Bronchial epithelial cell (primary cell): ENCODE results near the gene CNTN3. TPM values are rescaled to one million over a fixed set of nuclear protein-coding genes. Genes with fewer than 3 reads are reported as not detected.
A peak's percentile ranks its signal among the peaks of the same experiment; 100 is the strongest.

Source experiments
- DNase-seq: peaks from one replicate; pipeline ENCODE4 v3.0.0-alpha.2; 2010; ENCODE audit warnings: low read depth
- FAIRE-seq: peaks from 2 replicates; lab custom pipeline; 2011; peaks lifted over from hg19 to GRCh38; lab: Jason Lieb, UNC
- H3K27me3 ChIP-seq: 2 replicates; pipeline ENCODE4 v1.5.1; 2011; ENCODE audit warnings: low read length; ENCODE audit not compliant: control insufficient read depth, insufficient read depth
- H3K36me3 ChIP-seq: 2 replicates; pipeline ENCODE4 v1.5.1; 2011; ENCODE audit warnings: low read length; ENCODE audit not compliant: control insufficient read depth, insufficient read depth
- H3K4me3 ChIP-seq: 2 replicates; pipeline ENCODE4 v1.5.1; 2011; ENCODE audit warnings: mild to moderate bottlenecking, low read depth, low read length, control low read depth
- CTCF ChIP-seq: IDR thresholded peaks from 2 replicates; pipeline ENCODE4 v1.5.1; 2011; ENCODE audit warnings: mild to moderate bottlenecking, moderate library complexity, low read length, control low read depth, inconsistent platforms; ENCODE audit not compliant: insufficient read depth, severe bottlenecking
- total RNA-seq: library from RNA; depleted of rRNA; stranded (reverse); fragments of >200 nt; gene quantifications from 2 replicates; pipeline ENCODE4 v1.2.1, GENCODE V29; 2014

CNTN3 gene
- total RNA-seq, 1 donor from 2014 or later = 1.1 TPM

GRCh38 chr3:74648107-74648506, 33.6 kb upstream of the CNTN3 start:
- no peak for FAIRE-seq

GRCh38 chr3:74646094-74646493, 31.6 kb upstream of the CNTN3 start:
- H3K36me3 ChIP-seq = no peaks in the 10 kb centered on the region
- no peak overlapping the region for H3K4me3 ChIP-seq
- DNase-seq = no peak
- no peak for TF ChIP-seq CTCF
- FAIRE-seq = no peak
- no peaks in the 10 kb centered on the region for H3K27me3 ChIP-seq

More at GRCh38 chr3:74648107-74648506, 33.6 kb upstream of the CNTN3 start:
- Histone ChIP-seq H3K27me3 (no peaks in the 10 kb centered on the region), H3K36me3 (no peaks in the 10 kb centered on the region), H3K4me3 (no peak overlapping the region)
- no peak for TF ChIP-seq CTCF
- DNase-seq = no peak

DNA sequence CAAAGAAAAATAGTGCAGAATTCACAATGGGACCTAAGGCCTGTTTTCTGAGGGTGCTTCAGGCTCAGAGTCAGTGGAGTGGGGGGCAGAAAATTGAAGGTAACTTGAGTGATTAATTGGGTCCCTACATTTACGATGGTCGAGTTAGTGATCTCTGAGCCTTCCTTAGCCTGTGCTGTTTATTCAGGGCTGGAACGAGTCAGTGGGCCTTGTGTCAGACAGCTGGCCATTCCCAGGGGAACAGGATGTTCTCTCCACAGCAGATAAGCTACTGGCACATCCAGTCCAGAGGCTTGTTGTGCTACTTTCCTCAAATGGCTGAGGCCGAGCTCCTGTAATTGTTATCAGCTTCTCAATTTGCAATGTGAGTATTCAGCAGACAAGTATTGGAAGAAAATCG, 29.2 kb upstream of the CNTN3 start:
- FAIRE-seq (no peak), DNase-seq (peak; percentile 10)
- no peaks in the 10 kb centered on the region for H3K36me3 ChIP-seq
- H3K27me3 ChIP-seq = no peaks in the 10 kb centered on the region
- H3K4me3 ChIP-seq = no peak overlapping the region
- TF ChIP-seq CTCF = no peak

DNA sequence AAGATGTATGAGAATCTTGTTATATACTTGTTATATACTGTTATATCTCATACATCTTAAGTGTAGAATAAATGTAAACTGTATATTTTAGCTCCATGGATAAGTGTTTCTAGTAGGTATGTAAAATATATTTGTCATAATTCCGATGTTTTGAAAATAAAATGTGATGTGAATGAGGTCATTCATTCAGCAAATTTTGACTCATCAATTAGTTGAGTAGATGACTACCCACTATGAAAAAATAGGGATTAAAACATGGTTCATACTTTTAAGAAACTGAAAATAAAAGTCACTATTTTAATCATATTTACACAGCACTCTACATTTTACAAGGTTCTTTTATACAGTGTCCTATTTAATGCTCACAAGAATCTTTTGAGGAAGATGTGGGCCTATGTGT, 28.4 kb upstream of the CNTN3 start:
- DNase-seq (no peak), FAIRE-seq (no peak)
- no peaks in the 10 kb centered on the region for H3K27me3 ChIP-seq
- no peak for TF ChIP-seq CTCF
- no peaks in the 10 kb centered on the region for H3K36me3 ChIP-seq
- H3K4me3 ChIP-seq = no peak overlapping the region

- Histone ChIP-seq H3K36me3 (no peaks in the 10 kb centered on the region), H3K4me3 (no peak overlapping the region), H3K27me3 (no peaks in the 10 kb centered on the region)
- no peak for TF ChIP-seq CTCF
- peak; percentile 44 for DNase-seq
- no peak for FAIRE-seq
These were observed 25.8 kb upstream of the CNTN3 start for GRCh38 chr3:74640211-74640610.

DNA sequence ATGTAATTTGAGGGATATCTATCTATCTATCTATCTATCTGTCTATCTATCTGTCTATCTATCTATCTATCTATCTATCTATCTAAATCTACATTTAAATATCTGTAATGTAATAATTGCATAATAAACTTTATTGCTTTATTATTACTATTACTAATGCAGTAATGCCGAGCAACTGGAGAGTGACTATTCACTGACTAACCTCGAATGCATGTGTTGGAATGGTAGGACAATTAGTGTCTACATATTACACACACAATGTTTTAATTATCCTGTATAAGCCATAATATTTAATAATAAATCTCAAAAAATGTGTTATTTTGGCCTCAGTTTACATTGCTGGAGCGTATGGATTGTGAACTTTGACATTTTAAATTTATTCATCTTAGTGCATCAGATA, 25.2 kb upstream of the CNTN3 start:
- no peak for FAIRE-seq
- Histone ChIP-seq H3K36me3 (no peaks in the 10 kb centered on the region), H3K27me3 (no peaks in the 10 kb centered on the region), H3K4me3 (no peak overlapping the region)
- DNase-seq = peak; percentile 54
- TF ChIP-seq CTCF = no peak
